GM12878 (cell line): ENCODE data around the gene PHACTR3. TPM values are rescaled to one million over a fixed set of nuclear protein-coding genes. Genes with fewer than 3 reads are reported as not detected.

Experiments used
- ATAC-seq: fragments of 200-7000 bp; cut with Tn5 transposase; 3 replicates; pipeline ENCODE4 v1.9.1; 2020; ENCODE audit warnings: mild to moderate bottlenecking, moderate library complexity
- BruUV-seq: library from RNA; stranded (reverse); fragments of 400-500 nt; replicated peaks from 2 replicates; lab custom pipeline; 2021; lab: Mats Ljungman, UMichigan
- CTCF ChIA-PET: fragments of 300-600 bp; sonication (Branson Sonifier 250); formaldehyde crosslinking; extraction: SDS; loops from one replicate; lab custom pipeline; 2021; ENCODE audit warnings: inconsistent platforms; lab: Yijun Ruan, JAX
- POLR2A ChIA-PET: fragments of 350-600 bp; formaldehyde crosslinking; extraction: SDS; loops from one replicate; lab custom pipeline; 2021; ENCODE audit warnings: inconsistent platforms; lab: Charles Lee
- RAD21 ChIA-PET: fragments of 300-600 bp; sonication (Branson Sonifier 250); formaldehyde crosslinking; loops from one replicate; lab custom pipeline; 2023; ENCODE audit warnings: antibody characterized with exemption; ENCODE audit not compliant: unreplicated experiment; lab: Charles Lee
- SMC1A ChIA-PET: fragments of 300-600 bp; sonication (Branson Sonifier 250); formaldehyde crosslinking; loops from one replicate; lab custom pipeline; 2023; ENCODE audit not compliant: unreplicated experiment, uncharacterized antibody; lab: Charles Lee
- DNase-seq: peaks from one replicate; pipeline ENCODE4 v3.0.0-alpha.2; 2011; ENCODE audit warnings: low read depth, low spot score
- FAIRE-seq: peaks from 3 replicates; lab custom pipeline; 2011; peaks lifted over from hg19 to GRCh38; lab: Jason Lieb, UNC
- H2AFZ ChIP-seq: 2 replicates; pipeline ENCODE4 v1.6.0; 2011; ENCODE audit warnings: low read depth, low read length, control low read depth; ENCODE audit not compliant: control insufficient read depth
- H3K27ac ChIP-seq: 2 replicates; pipeline ENCODE4 v1.5.1; 2011; ENCODE audit warnings: control low read depth; ENCODE audit not compliant: control insufficient read depth, insufficient read depth
- H3K27me3 ChIP-seq, 2 experiments: replicated peaks in 1 of 2; 2 replicates each; pipeline versions ENCODE4 v1.6.0 to v1.6.1; 2011; ENCODE audit warnings: low read length in 1 of 2; ENCODE audit not compliant: control insufficient read depth in 2 of 2, insufficient read depth in 2 of 2
- H3K36me3 ChIP-seq, 2 experiments: 2 replicates each; pipeline ENCODE4 v1.5.1; 2011; ENCODE audit warnings: low read length in 1 of 2; ENCODE audit not compliant: control insufficient read depth in 2 of 2, insufficient read depth in 2 of 2
- H3K4me1 ChIP-seq: 2 replicates; pipeline ENCODE4 v1.6.1; 2011; ENCODE audit warnings: mild to moderate bottlenecking, low read length, moderate library complexity, mixed read lengths; ENCODE audit not compliant: control insufficient read depth, insufficient read depth
- H3K4me2 ChIP-seq: 2 replicates; pipeline ENCODE4 v1.6.0; 2011; ENCODE audit warnings: control low read depth; ENCODE audit not compliant: control insufficient read depth, insufficient read depth
- H3K4me3 ChIP-seq: fragments of 200-600 bp; sonication (generic); 2 replicates; pipeline ENCODE4 v1.5.1; 2016
- H3K79me2 ChIP-seq: 2 replicates; pipeline ENCODE4 v1.6.0; 2011; ENCODE audit warnings: low read length; ENCODE audit not compliant: control insufficient read depth, insufficient read depth
- H3K9ac ChIP-seq: 2 replicates; pipeline ENCODE4 v1.8.0; 2011; ENCODE audit warnings: low read length, control low read depth, mixed read lengths; ENCODE audit not compliant: control insufficient read depth, insufficient read depth
- H3K9me3 ChIP-seq: replicated peaks from 3 replicates; pipeline ENCODE4 v1.5.1; 2011; ENCODE audit warnings: mild to moderate bottlenecking, low read length; ENCODE audit not compliant: control insufficient read depth, insufficient read depth
- H4K20me1 ChIP-seq: 2 replicates; pipeline ENCODE4 v1.6.0; 2011; ENCODE audit not compliant: control insufficient read depth, insufficient read depth
- ATF7 ChIP-seq: fragments of 450-650 bp; IDR thresholded peaks from 2 replicates; pipeline ENCODE4 v1.6.1; 2016; ENCODE audit warnings: low read depth, mild to moderate bottlenecking
- CHD1 ChIP-seq: IDR thresholded peaks from 2 replicates; pipeline ENCODE4 v1.6.1; 2012; ENCODE audit warnings: low read depth, low read length, improper control_type of control experiment
- CHD2 ChIP-seq: IDR thresholded peaks from 2 replicates; pipeline ENCODE4 v1.6.1; 2011; ENCODE audit warnings: low read depth, low read length, improper control_type of control experiment, borderline replicate concordance
- EED ChIP-seq: sonication (generic); IDR thresholded peaks from 2 replicates; pipeline ENCODE4 v1.6.1; 2016; ENCODE audit warnings: antibody characterized with exemption, low read depth
- EZH2 ChIP-seq: IDR thresholded peaks from 2 replicates; pipeline ENCODE4 v1.6.1; 2012; ENCODE audit warnings: low read depth, mild to moderate bottlenecking, control low read depth, inconsistent platforms, low read length, borderline replicate concordance; ENCODE audit not compliant: control insufficient read depth
- FOS ChIP-seq: IDR thresholded peaks from 3 replicates; pipeline ENCODE4 v1.6.1; 2011; ENCODE audit warnings: borderline replicate concordance; ENCODE audit not compliant: insufficient read length; ENCODE audit errors: extremely low read depth
- FOXK2 ChIP-seq: fragments of 450-650 bp; IDR thresholded peaks from 2 replicates; pipeline ENCODE4 v1.6.1; 2017; ENCODE audit warnings: mild to moderate bottlenecking, moderate library complexity
- GABPA ChIP-seq: IDR thresholded peaks from 2 replicates; pipeline ENCODE4 v1.6.1; 2014; ENCODE audit warnings: antibody characterized with exemption, low read depth, mild to moderate bottlenecking, inconsistent platforms
- IKZF2 ChIP-seq, 2 experiments: fragments of 450-650 bp; IDR thresholded peaks; 2 replicates each; pipeline ENCODE4 v1.6.1; 2017; ENCODE audit warnings: mild to moderate bottlenecking in 2 of 2, moderate library complexity in 2 of 2
- MYB ChIP-seq: fragments of 150-350 bp; IDR thresholded peaks from 2 replicates; pipeline ENCODE4 v1.6.1; 2014; ENCODE audit warnings: mild to moderate bottlenecking, low read depth, low read length, borderline replicate concordance
- NBN ChIP-seq: fragments of 450-650 bp; IDR thresholded peaks from 2 replicates; pipeline ENCODE4 v1.6.1; 2016
- RAD21 ChIP-seq: IDR thresholded peaks from 2 replicates; pipeline ENCODE4 v1.6.1; 2011; ENCODE audit warnings: mild to moderate bottlenecking, low read depth, low read length, moderate library complexity; ENCODE audit not compliant: insufficient read depth
- SIN3A ChIP-seq: IDR thresholded peaks from 2 replicates; pipeline ENCODE4 v1.6.1; 2012; ENCODE audit warnings: low read depth, low read length, improper control_type of control experiment
- SUPT20H ChIP-seq: IDR thresholded peaks from 2 replicates; pipeline ENCODE4 v1.6.1; 2011; ENCODE audit warnings: low read depth, mild to moderate bottlenecking, low read length, moderate library complexity, borderline replicate concordance; ENCODE audit not compliant: control insufficient read depth
- ZNF274 ChIP-seq: IDR thresholded peaks from one replicate; pipeline ENCODE4 v1.8.0; 2011; ENCODE audit not compliant: insufficient read length, insufficient read depth
- WGBS: methylation state at CpG from one replicate; pipeline ENCODE4 v1.1.6; 2016; ENCODE audit warnings: low lambda C conversion rate; ENCODE audit not compliant: insufficient replicate concordance, insufficient coverage; ENCODE audit errors: missing lambda C conversion rate; 5-methylcytosine and 5-hydroxymethylcytosine counted together
- in situ Hi-C: fragments of 300-500 bp; cut with MboI; formaldehyde crosslinking; loops from 9 replicates; pipeline ENCODE4 v1.14.3; 2018; ENCODE audit warnings: mixed read lengths
- intact Hi-C: fragments of 100-400 bp; cut with micrococcal nuclease; formaldehyde crosslinking; loops from one replicate; pipeline ENCODE4 v1.14.2; 2022; ENCODE audit not compliant: unreplicated experiment
- polyA plus RNA-seq, 11 experiments: library from polyadenylated mRNA; depleted of rRNA in 4 of 11; unstranded in 6 of 11; stranded (reverse) in 5 of 11; fragments of >200 nt; fragmentation: Nextera tagmentation in 4 of 11; fragmentation: Illumina TruSeq in 1 of 11; extraction: Ambion mirVana in 4 of 11; extraction: Trizol in 1 of 11; gene quantifications; 1 replicate in 1 of 11; 2 replicates in 10 of 11; pipeline versions ENCODE4 v1.2.1 to v1.2.3, GENCODE V29; 2011 to 2016; ENCODE audit warnings: inconsistent platforms in 2 of 11, missing spikeins in 2 of 11, low read depth in 1 of 11
- total RNA-seq, 4 experiments: library from RNA; depleted of rRNA in 3 of 4; stranded (reverse); fragments of >200 nt in 3 of 4; fragmentation: Illumina TruSeq in 1 of 4; extraction: Trizol in 1 of 4; gene quantifications; 2 replicates each; pipeline versions ENCODE4 v1.2.1 to v1.2.3, GENCODE V29; 2013 to 2021
- TF ChIP-seq, protein P1 (sequence below): IDR thresholded peaks from 2 replicates; pipeline ENCODE4 v1.6.1; 2012; ENCODE audit warnings: low read length, inconsistent platforms
- TF ChIP-seq, protein P2 (sequence below): fragments of 450-650 bp; formaldehyde crosslinking; IDR thresholded peaks from 2 replicates; pipeline ENCODE4 v1.5.0; 2022; ENCODE audit warnings: mild to moderate bottlenecking, missing genetic modification characterization
- TF ChIP-seq, protein P3 (sequence below): fragments of 450-650 bp; IDR thresholded peaks from 2 replicates; pipeline ENCODE4 v1.6.1; 2017; ENCODE audit warnings: borderline replicate concordance

PHACTR3 gene
- total and polyA plus RNA-seq, 10 of the 15 experiments (the other 5 are each of a cell fraction or from before 2014, with no cell fraction given) = 0.17 to 2.7 (median 0.27) TPM; not detected in 1

DNA sequence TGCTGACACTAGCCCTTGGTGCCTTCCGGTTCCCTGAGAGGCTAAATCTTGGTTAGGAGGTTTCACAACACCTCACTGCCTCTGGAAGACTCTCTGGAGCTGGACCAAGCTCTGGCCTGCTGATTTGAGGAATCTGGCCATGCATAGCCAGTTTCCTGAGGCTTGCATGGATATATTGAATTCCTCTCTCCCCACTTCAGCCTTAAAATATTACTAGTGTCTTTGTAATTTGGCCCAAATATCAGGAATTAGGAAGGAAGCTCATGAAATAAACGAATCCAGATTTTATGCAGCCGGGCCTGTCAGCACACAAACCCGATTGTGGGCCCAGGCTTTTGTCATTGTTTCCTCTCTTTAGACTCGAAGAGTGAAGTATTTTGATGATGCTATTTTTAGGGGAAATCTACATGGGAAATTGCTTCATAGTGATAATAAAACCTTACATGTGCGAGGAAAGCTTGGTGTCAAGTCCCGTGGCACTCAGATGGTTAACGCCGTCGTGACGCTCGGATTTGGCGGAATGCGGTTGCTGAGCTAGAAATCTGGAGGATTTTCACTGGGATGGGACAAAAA, 144.4 kb downstream of the PHACTR3 start (continued):
- TF ChIP-seq, protein P1, sequence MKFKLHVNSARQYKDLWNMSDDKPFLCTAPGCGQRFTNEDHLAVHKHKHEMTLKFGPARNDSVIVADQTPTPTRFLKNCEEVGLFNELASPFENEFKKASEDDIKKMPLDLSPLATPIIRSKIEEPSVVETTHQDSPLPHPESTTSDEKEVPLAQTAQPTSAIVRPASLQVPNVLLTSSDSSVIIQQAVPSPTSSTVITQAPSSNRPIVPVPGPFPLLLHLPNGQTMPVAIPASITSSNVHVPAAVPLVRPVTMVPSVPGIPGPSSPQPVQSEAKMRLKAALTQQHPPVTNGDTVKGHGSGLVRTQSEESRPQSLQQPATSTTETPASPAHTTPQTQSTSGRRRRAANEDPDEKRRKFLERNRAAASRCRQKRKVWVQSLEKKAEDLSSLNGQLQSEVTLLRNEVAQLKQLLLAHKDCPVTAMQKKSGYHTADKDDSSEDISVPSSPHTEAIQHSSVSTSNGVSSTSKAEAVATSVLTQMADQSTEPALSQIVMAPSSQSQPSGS = no peak
- TF ChIP-seq SIN3A (no peak), SUPT20H (no peak)
- TF ChIP-seq, all 136 proteins: peak for 0

DNA sequence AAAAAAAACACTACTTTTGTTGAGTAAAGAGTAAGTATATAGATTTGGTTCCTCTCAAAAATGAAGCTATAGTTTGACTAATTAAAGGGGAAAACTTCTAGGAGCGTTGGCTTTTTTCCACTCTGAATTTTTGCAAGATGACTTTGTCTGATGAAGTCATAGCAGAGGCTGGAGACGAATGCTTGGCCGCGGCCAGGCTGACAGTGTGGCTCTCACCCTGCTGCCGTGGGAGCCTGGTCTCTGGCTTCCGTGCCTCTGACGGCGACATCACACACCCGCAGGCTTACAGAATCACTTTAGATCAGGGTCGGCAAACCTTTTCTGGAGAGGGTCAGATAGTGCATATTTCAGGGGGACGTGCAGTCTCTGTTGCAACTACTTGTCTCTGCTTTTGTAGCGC, 145.0 kb downstream of the PHACTR3 start:
- no peak for DNase-seq
- WGBS = 72% methylated on average over 12 of the region's 12 CpGs
- ChIA-PET POLR2A (no interaction called here), CTCF (interaction anchor here (3.7 to 4.6 kb wide), 2 partner anchors 152 to 178 kb away, joined by 17 to 26 read pairs; no protein-coding TSS in a partner anchor), RAD21 (no interaction called here), SMC1A (interaction anchor here (1.2 kb wide), 1 partner anchor 151 kb away, joined by 3 read pairs; no protein-coding TSS in a partner anchor)
- no peak for FAIRE-seq
- no TSS peak for BruUV-seq
- in situ Hi-C loops (no loop called here), intact Hi-C loops (no loop called here)
- H3K79me2 ChIP-seq = no peaks in the 10 kb centered on the region
- no peaks in the 10 kb centered on the region for H4K20me1 ChIP-seq
- ATAC-seq = no peak
- peaks cover 28% of the 10 kb centered on the region for H3K4me1 ChIP-seq
- H3K36me3 ChIP-seq = no peaks in the 10 kb centered on the region
- no peak overlapping the region for H3K9ac ChIP-seq
- H3K27ac ChIP-seq = no peak overlapping the region
- H2AFZ ChIP-seq = no peak overlapping the region
- H3K27me3 ChIP-seq = no peaks in the 10 kb centered on the region; a peak in 1 of 4 replicates
- H3K9me3 ChIP-seq = no peaks in the 10 kb centered on the region
- H3K4me2 ChIP-seq = no peak overlapping the region
- H3K4me3 ChIP-seq = no peak overlapping the region
- no peak for TF ChIP-seq RAD21
- no peak for TF ChIP-seq FOXK2
- no peak for TF ChIP-seq GABPA
- no peak for TF ChIP-seq FOS
- TF ChIP-seq EZH2 = no peak
- no peak for TF ChIP-seq CHD1
- TF ChIP-seq ATF7 = no peak
- no peak for TF ChIP-seq IKZF2 (IDR thresholded peaks at IDR 0.05)
- TF ChIP-seq ZNF274 = no peak
- TF ChIP-seq EED = no peak
- TF ChIP-seq, protein P2, sequence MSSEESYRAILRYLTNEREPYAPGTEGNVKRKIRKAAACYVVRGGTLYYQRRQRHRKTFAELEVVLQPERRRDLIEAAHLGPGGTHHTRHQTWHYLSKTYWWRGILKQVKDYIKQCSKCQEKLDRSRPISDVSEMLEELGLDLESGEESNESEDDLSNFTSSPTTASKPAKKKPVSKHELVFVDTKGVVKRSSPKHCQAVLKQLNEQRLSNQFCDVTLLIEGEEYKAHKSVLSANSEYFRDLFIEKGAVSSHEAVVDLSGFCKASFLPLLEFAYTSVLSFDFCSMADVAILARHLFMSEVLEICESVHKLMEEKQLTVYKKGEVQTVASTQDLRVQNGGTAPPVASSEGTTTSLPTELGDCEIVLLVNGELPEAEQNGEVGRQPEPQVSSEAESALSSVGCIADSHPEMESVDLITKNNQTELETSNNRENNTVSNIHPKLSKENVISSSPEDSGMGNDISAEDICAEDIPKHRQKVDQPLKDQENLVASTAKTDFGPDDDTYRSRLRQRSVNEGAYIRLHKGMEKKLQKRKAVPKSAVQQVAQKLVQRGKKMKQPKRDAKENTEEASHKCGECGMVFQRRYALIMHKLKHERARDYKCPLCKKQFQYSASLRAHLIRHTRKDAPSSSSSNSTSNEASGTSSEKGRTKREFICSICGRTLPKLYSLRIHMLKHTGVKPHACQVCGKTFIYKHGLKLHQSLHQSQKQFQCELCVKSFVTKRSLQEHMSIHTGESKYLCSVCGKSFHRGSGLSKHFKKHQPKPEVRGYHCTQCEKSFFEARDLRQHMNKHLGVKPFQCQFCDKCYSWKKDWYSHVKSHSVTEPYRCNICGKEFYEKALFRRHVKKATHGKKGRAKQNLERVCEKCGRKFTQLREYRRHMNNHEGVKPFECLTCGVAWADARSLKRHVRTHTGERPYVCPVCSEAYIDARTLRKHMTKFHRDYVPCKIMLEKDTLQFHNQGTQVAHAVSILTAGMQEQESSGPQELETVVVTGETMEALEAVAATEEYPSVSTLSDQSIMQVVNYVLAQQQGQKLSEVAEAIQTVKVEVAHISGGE (CRISPR knock-in tag) = no peak
- TF ChIP-seq, protein P3, sequence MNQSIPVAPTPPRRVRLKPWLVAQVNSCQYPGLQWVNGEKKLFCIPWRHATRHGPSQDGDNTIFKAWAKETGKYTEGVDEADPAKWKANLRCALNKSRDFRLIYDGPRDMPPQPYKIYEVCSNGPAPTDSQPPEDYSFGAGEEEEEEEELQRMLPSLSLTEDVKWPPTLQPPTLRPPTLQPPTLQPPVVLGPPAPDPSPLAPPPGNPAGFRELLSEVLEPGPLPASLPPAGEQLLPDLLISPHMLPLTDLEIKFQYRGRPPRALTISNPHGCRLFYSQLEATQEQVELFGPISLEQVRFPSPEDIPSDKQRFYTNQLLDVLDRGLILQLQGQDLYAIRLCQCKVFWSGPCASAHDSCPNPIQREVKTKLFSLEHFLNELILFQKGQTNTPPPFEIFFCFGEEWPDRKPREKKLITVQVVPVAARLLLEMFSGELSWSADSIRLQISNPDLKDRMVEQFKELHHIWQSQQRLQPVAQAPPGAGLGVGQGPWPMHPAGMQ = no peak
- no peak for TF ChIP-seq MYB
- no peak for TF ChIP-seq CHD2
- no peak for TF ChIP-seq NBN
